GM12865 (cell line): ENCODE measurements around the gene THAP7.
A peak's percentile ranks its signal among the peaks of the same experiment; 100 is the strongest.

Experiments used
- DNase-seq: peaks from one replicate; pipeline ENCODE4 v3.0.0; 2010; ENCODE audit warnings: low read depth
- H3K4me3 ChIP-seq: 2 replicates; pipeline ENCODE4 v1.5.1; 2011; ENCODE audit warnings: mild to moderate bottlenecking, low read depth, low read length, control low read depth
- CTCF ChIP-seq: IDR thresholded peaks from 2 replicates; pipeline ENCODE4 v1.5.1; 2011; ENCODE audit warnings: low read length, control low read depth, low read depth, inconsistent platforms; ENCODE audit not compliant: insufficient read depth; ENCODE audit errors: missing control alignments

The THAP7 gene

GRCh38 chr22:20956258-20957101 lies 45.4 kb downstream of the THAP7 start:
- TF ChIP-seq CTCF = no peak
- peak overlapping the region; percentile 66 for H3K4me3 ChIP-seq
- no peak for DNase-seq

- H3K4me3 ChIP-seq = no peak overlapping the region
- DNase-seq = peak; percentile 31
- no peak for TF ChIP-seq CTCF
Measured at GRCh38 chr22:20955548-20955947, 46.4 kb downstream of the THAP7 start.

- H3K4me3 ChIP-seq = no peak overlapping the region
- no peak for TF ChIP-seq CTCF
Measured at GRCh38 chr22:20953668-20954500, 48.0 kb downstream of the THAP7 start.

GRCh38 chr22:20953342-20953608 lies 48.6 kb downstream of the THAP7 start:
- no peak overlapping the region for H3K4me3 ChIP-seq
- DNase-seq = no peak
- no peak for TF ChIP-seq CTCF

More at GRCh38 chr22:20953668-20954500, 48.0 kb downstream of the THAP7 start:
- no peak for DNase-seq

GRCh38 chr22:20952544-20953341 lies 49.2 kb downstream of the THAP7 start:
- no peak for TF ChIP-seq CTCF
- DNase-seq = no peak
- no peak overlapping the region for H3K4me3 ChIP-seq

GRCh38 chr22:20951932-20952380 lies 50.0 kb downstream of the THAP7 start:
- no peak for TF ChIP-seq CTCF
- H3K4me3 ChIP-seq = no peak overlapping the region
- no peak for DNase-seq
